IPS-15b (cell line): ENCODE measurements around the gene CCDC170.

Experiments
- H3K27me3 ChIP-seq: one replicate; pipeline ENCODE4 v1.6.1; 2013; ENCODE audit warnings: low read length; ENCODE audit not compliant: control insufficient read depth, insufficient read depth
- H3K36me3 ChIP-seq: one replicate; pipeline ENCODE4 v1.6.1; 2013; ENCODE audit warnings: low read length; ENCODE audit not compliant: control insufficient read depth, insufficient read depth
- H3K4me1 ChIP-seq: one replicate; pipeline ENCODE4 v1.6.1; 2013; ENCODE audit warnings: mild to moderate bottlenecking, low read length; ENCODE audit not compliant: control insufficient read depth, insufficient read depth
- H3K4me3 ChIP-seq: one replicate; pipeline ENCODE4 v1.5.1; 2013; ENCODE audit warnings: low read depth, low read length
- H3K9ac ChIP-seq: one replicate; pipeline ENCODE4 v1.6.1; 2013; ENCODE audit warnings: low read depth, mild to moderate bottlenecking, low read length
- H3K9me3 ChIP-seq: one replicate; pipeline ENCODE4 v1.6.1; 2013; ENCODE audit warnings: mild to moderate bottlenecking, low read length; ENCODE audit not compliant: control insufficient read depth, insufficient read depth

Gene CCDC170

GRCh38 chr6:151475653-151476523, 17.9 kb upstream of the CCDC170 start:
- Histone ChIP-seq H3K36me3 (no peaks in the 10 kb centered on the region), H3K27me3 (no peaks in the 10 kb centered on the region), H3K9ac (no peak overlapping the region), H3K4me1 (no peaks in the 10 kb centered on the region), H3K9me3 (no peaks in the 10 kb centered on the region), H3K4me3 (no peak overlapping the region)

- Histone ChIP-seq H3K9ac (no peak overlapping the region), H3K9me3 (no peaks in the 10 kb centered on the region), H3K27me3 (no peaks in the 10 kb centered on the region), H3K4me3 (no peak overlapping the region), H3K4me1 (no peaks in the 10 kb centered on the region), H3K36me3 (no peaks in the 10 kb centered on the region)
Measured at GRCh38 chr6:151477726-151478125, 16.1 kb upstream of the CCDC170 start.

DNA sequence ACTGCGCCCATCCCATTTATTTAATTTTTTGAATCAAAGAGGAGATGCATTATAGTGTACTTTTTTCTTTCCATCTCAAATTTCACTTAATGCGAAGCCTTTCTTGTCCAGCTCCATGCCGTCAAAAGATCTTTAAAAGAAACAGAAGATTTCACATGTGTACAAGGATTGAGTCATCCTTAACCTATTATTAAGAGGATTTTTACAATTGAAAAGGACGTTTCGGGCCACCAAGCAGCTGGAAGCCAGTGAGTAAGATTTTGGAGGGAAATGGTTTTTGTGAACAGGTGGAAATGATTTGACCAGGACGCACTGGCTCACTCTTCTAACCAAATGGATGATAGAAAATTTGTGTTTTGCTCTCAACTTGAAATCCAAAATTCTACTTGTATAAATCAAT, 15.1 kb upstream of the CCDC170 start:
- no peaks in the 10 kb centered on the region for H3K9me3 ChIP-seq
- H3K4me3 ChIP-seq, result no peak overlapping the region
- H3K27me3 ChIP-seq, result no peaks in the 10 kb centered on the region
- no peaks in the 10 kb centered on the region for H3K4me1 ChIP-seq
- H3K9ac ChIP-seq, result no peak overlapping the region
- H3K36me3 ChIP-seq, result no peaks in the 10 kb centered on the region

DNA sequence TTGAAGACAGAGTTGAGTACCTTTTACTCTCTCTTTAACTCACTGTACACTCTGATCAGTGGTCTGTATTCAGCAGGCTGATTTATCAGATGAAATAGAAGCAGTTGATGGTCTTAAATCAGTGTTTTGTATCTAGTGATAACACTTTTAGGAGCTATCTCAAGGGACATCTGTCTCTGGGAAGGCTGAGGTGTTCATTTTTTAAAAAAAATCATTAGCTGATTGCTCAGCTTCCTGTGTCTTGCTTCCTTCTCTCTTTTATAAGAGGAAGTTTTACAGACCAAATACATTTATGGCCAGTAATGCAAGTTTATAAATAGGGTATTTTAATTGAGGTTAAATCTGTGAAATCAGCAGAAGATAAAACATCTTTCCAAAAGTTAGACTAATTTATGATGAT, 12.0 kb upstream of the CCDC170 start:
- no peaks in the 10 kb centered on the region for H3K9me3 ChIP-seq
- no peak overlapping the region for H3K9ac ChIP-seq
- no peaks in the 10 kb centered on the region for H3K4me1 ChIP-seq
- no peaks in the 10 kb centered on the region for H3K36me3 ChIP-seq
- no peaks in the 10 kb centered on the region for H3K27me3 ChIP-seq
- no peak overlapping the region for H3K4me3 ChIP-seq

DNA sequence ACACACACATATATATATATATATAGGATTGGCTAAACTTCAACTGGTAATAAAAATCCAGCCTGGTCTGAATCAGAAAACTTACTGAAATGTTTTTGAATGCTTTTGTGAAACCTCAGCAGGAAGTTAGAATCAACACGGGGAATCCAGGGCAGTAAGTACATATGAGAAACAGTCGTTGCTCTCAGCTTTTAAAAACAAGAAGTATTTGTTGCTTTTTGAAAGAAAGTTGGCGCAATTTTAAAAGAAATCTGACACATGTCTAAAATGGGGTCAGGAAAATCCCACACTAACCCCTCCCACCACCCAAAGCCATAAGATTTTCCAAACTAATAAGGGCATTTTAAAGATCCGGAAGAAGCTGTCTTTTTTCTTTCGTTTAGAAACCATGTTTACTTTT, 11.5 kb upstream of the CCDC170 start:
- Histone ChIP-seq H3K4me3 (no peak overlapping the region), H3K27me3 (no peaks in the 10 kb centered on the region), H3K36me3 (no peaks in the 10 kb centered on the region), H3K9ac (no peak overlapping the region), H3K4me1 (no peaks in the 10 kb centered on the region), H3K9me3 (no peaks in the 10 kb centered on the region)

DNA sequence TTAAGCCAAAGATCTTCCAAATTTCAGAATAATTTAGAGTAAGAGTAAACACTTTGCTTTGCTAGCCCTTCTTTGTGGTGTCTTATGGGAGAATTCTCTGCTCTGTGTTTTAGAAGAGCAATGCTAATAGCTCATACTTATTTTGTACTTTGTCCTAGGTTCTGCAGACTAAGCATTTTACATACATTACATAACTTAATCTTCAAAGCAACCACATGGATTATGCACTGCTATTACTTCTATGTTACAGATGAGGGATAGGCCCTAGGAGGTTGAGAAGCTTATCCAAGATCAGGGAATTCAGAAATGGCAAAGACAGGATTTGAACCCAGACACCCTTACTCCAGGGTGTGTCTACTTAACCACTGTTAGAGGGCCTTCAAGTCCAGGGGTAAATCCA, 9.8 kb upstream of the CCDC170 start:
- Histone ChIP-seq H3K27me3 (no peaks in the 10 kb centered on the region), H3K9me3 (no peaks in the 10 kb centered on the region), H3K9ac (no peak overlapping the region), H3K4me3 (no peak overlapping the region), H3K36me3 (no peaks in the 10 kb centered on the region), H3K4me1 (no peaks in the 10 kb centered on the region)

DNA sequence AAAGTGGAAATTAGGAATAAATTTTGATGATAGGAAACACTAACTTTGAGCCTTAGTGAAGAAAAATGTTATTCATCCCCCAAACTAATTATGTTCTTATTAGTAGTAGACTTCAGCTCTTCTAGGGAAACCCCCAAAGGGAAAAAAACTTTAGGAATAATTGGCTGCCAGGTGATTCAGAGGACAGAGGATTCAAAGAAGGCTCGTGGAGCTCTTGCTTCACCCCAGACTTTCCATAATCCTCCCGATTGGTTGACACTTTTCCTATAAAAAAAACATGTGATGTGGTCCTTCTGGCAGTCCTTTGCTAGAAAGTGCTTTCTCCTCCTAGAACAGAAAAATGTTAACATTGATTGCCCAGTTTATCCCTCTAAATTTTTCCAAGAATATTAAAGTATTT, 5.6 kb upstream of the CCDC170 start:
- H3K9me3 ChIP-seq, result no peaks in the 10 kb centered on the region
- H3K36me3 ChIP-seq, result no peaks in the 10 kb centered on the region
- no peaks in the 10 kb centered on the region for H3K4me1 ChIP-seq
- H3K27me3 ChIP-seq, result peaks cover 12% of the 10 kb centered on the region
- H3K4me3 ChIP-seq, result no peak overlapping the region
- no peak overlapping the region for H3K9ac ChIP-seq

DNA sequence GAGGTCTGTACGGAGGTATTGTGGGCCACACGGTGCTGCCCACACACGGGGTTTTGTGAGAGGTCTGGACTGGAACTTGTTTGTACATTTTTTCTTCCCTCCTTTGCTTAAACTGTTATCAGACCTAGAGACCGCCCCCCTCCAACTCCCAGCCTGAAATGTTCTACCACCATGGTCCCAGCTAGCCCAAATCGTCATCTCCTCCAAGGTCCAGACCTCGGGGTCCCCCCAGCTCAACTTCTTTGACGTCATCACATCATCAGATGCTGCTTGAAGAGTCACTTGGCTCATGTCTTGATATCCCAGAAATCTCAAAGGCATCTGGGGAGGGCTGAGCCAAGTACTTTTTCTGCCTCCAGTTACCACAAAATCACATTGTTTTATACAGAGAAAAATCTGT, 2.8 kb upstream of the CCDC170 start:
- Histone ChIP-seq H3K4me3 (no peak overlapping the region), H3K9ac (no peak overlapping the region), H3K4me1 (no peaks in the 10 kb centered on the region), H3K9me3 (no peaks in the 10 kb centered on the region), H3K36me3 (no peaks in the 10 kb centered on the region), H3K27me3 (peaks cover 38% of the 10 kb centered on the region)

- no peaks in the 10 kb centered on the region for H3K4me1 ChIP-seq
- peak overlapping the region; percentile 68 for H3K4me3 ChIP-seq
- H3K9ac ChIP-seq, result no peak overlapping the region
- H3K9me3 ChIP-seq, result no peaks in the 10 kb centered on the region
- H3K36me3 ChIP-seq, result no peaks in the 10 kb centered on the region
- peaks cover 38% of the 10 kb centered on the region for H3K27me3 ChIP-seq
Measured at GRCh38 chr6:151493161-151493803, 535 bp upstream of the CCDC170 start.

DNA sequence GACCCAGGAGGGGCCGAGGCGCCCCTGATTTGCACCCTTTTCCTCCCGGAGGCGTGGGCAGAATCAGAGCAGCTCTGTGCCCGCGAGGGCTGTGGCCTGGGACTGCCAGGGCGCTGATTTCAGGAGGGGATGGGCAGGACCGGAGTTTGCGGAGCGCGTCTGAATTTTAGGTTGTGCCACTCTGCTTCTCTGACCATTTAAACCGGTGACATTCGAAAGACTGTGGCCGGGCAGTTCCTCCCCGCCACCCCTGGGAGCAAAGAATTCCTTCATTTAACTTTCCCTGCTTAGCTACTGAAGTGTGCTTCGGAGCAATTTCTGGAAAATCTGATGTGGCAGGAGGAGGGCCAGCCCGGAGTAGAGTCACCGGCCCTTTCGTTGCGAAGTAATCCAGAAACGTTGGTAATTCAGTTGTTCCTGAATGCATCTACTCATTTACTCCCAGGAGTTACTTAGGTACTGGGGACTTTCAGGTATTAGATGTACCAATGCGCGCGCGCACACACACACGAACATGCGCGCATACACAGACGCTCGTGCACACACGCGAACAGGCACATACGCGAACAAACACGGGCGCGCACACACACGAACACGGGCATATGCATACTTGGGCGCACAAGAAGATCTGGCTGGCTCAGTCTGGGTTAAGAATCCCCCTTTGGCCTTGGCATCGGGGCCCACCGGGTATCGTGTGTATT, 568 bp downstream of the CCDC170 start:
- Histone ChIP-seq H3K4me1 (no peaks in the 10 kb centered on the region), H3K4me3 (peak overlapping the region; percentile 68), H3K27me3 (peaks cover 38% of the 10 kb centered on the region), H3K36me3 (no peaks in the 10 kb centered on the region), H3K9ac (no peak overlapping the region), H3K9me3 (no peaks in the 10 kb centered on the region)

GRCh38 chr6:151494936-151495320, 1.1 kb downstream of the CCDC170 start:
- H3K36me3 ChIP-seq, result no peaks in the 10 kb centered on the region
- H3K4me1 ChIP-seq, result no peaks in the 10 kb centered on the region
- H3K4me3 ChIP-seq, result peak overlapping the region; percentile 68

GRCh38 chr6:151495380-151495779, 1.6 kb downstream of the CCDC170 start:
- Histone ChIP-seq H3K4me3 (peak overlapping the region; percentile 5), H3K9me3 (no peaks in the 10 kb centered on the region), H3K9ac (no peak overlapping the region), H3K36me3 (no peaks in the 10 kb centered on the region), H3K27me3 (peaks cover 38% of the 10 kb centered on the region), H3K4me1 (no peaks in the 10 kb centered on the region)

More at GRCh38 chr6:151494936-151495320, 1.1 kb downstream of the CCDC170 start:
- Histone ChIP-seq H3K9me3 (no peaks in the 10 kb centered on the region), H3K9ac (no peak overlapping the region), H3K27me3 (peaks cover 38% of the 10 kb centered on the region)
